B cell (primary cell): ENCODE data around the gene DOK5. TPM values are rescaled to one million over a fixed set of nuclear protein-coding genes. Genes with fewer than 3 reads are reported as not detected.

ENCODE experiments used
- ATAC-seq: fragments of 200-7000 bp; cut with Tn5 transposase; one replicate; pipeline ENCODE4 v1.10.0; 2021; ENCODE audit warnings: low read depth, mild to moderate bottlenecking, moderate number of reproducible peaks, moderate library complexity
- CTCF ChIA-PET: fragments of 350-600 bp; sonication (Branson Sonifier 250); formaldehyde crosslinking; loops from one replicate; lab custom pipeline; 2021; ENCODE audit warnings: antibody characterized with exemption, inconsistent platforms; lab: Charles Lee
- POLR2A ChIA-PET: fragments of 350-600 bp; sonication (Branson Sonifier 250); formaldehyde crosslinking; loops from one replicate; lab custom pipeline; 2021; ENCODE audit warnings: antibody characterized with exemption; lab: Charles Lee
- DNase-seq: peaks from one replicate; pipeline ENCODE4 v3.0.0; 2013
- H2AFZ ChIP-seq: 2 replicates; pipeline ENCODE4 v1.6.1; 2012; ENCODE audit warnings: mild to moderate bottlenecking, low read depth, low read length; ENCODE audit not compliant: insufficient read depth, poor library complexity, severe bottlenecking
- H3K27ac ChIP-seq, 2 donors: 1 replicate in 1 of 2; 2 replicates in 1 of 2; pipeline ENCODE4 v1.5.1; 2012 to 2013; ENCODE audit warnings: low read length in 2 of 2, mild to moderate bottlenecking in 2 of 2, moderate library complexity in 1 of 2
- H3K27me3 ChIP-seq, 4 experiments: fragments of 200-600 bp in 1 of 4; sonication (generic) in 1 of 4; replicated peaks in 1 of 4; 1 replicate in 2 of 4; 2 replicates in 2 of 4; pipeline versions ENCODE4 v1.6.1 to v1.7.0; 2013 to 2016; ENCODE audit warnings: low read length in 3 of 4, mild to moderate bottlenecking in 2 of 4, mixed read lengths in 1 of 4, moderate library complexity in 1 of 4; ENCODE audit not compliant: insufficient read depth in 4 of 4, control insufficient read depth in 3 of 4; ENCODE audit errors: control extremely low read depth in 1 of 4
- H3K36me3 ChIP-seq, 2 experiments: replicated peaks in 1 of 2; 1 replicate in 1 of 2; 2 replicates in 1 of 2; pipeline versions ENCODE4 v1.6.1 to v1.7.1; 2013; ENCODE audit warnings: low read length in 1 of 2; ENCODE audit not compliant: insufficient read depth in 2 of 2, control insufficient read depth in 1 of 2; ENCODE audit errors: control extremely low read depth in 1 of 2, extremely low read depth in 1 of 2
- H3K4me1 ChIP-seq, 2 donors: fragments of 200-600 bp in 1 of 2; sonication (generic) in 1 of 2; 1 replicate in 1 of 2; 2 replicates in 1 of 2; pipeline versions ENCODE4 v1.5.1 to v1.6.1; 2013 to 2017; ENCODE audit warnings: low read length in 2 of 2; ENCODE audit not compliant: control insufficient read depth in 2 of 2, insufficient read depth in 2 of 2
- H3K4me2 ChIP-seq: replicated peaks from 2 replicates; pipeline ENCODE3; 2012; ENCODE audit warnings: mild to moderate bottlenecking, low read depth, low read length; ENCODE audit not compliant: poor library complexity, severe bottlenecking
- H3K4me3 ChIP-seq, 5 experiments: fragments of 200-600 bp in 1 of 5; sonication (generic) in 1 of 5; 1 replicate in 3 of 5; 2 replicates in 2 of 5; pipeline versions ENCODE4 v1.5.1 to v1.7.0; 2011 to 2016; ENCODE audit warnings: low read length in 4 of 5, mild to moderate bottlenecking in 4 of 5, low read depth in 2 of 5, control low read depth in 1 of 5, moderate library complexity in 1 of 5; ENCODE audit not compliant: insufficient read depth in 1 of 5; ENCODE audit errors: control extremely low read depth in 1 of 5, extremely low read depth in 1 of 5
- H3K79me2 ChIP-seq: fragments of 200-600 bp; sonication (generic); one replicate; pipeline ENCODE4 v1.6.0; 2016; ENCODE audit warnings: low read length; ENCODE audit not compliant: control insufficient read depth, insufficient read depth
- H3K9ac ChIP-seq: fragments of 200-600 bp; sonication (generic); 2 replicates; pipeline ENCODE4 v1.6.1; 2017; ENCODE audit warnings: mild to moderate bottlenecking, low read length, moderate library complexity
- H3K9me3 ChIP-seq, 3 donors: one replicate each; pipeline versions ENCODE4 v1.6.1 to v1.7.1; 2013; ENCODE audit warnings: low read length in 2 of 3; ENCODE audit not compliant: control insufficient read depth in 2 of 3, insufficient read depth in 1 of 3; ENCODE audit errors: control extremely low read depth in 1 of 3
- H4K20me1 ChIP-seq: 2 replicates; pipeline ENCODE4 v1.6.0; 2012; ENCODE audit warnings: mild to moderate bottlenecking, low read length; ENCODE audit not compliant: insufficient read depth, control insufficient read depth, poor library complexity, severe bottlenecking
- H3K27ac Mint-ChIP-seq: one replicate; pipeline ENCODE4 v1.8.0; 2021; ENCODE audit warnings: mixed read lengths
- H3K27me3 Mint-ChIP-seq: one replicate; pipeline ENCODE4 v1.8.0; 2021; ENCODE audit warnings: mixed read lengths
- H3K4me1 Mint-ChIP-seq: one replicate; pipeline ENCODE4 v1.8.0; 2021; ENCODE audit warnings: mixed read lengths
- H3K4me3 Mint-ChIP-seq: one replicate; pipeline ENCODE4 v1.8.0; 2021; ENCODE audit warnings: mixed read lengths
- H3K9me3 Mint-ChIP-seq: one replicate; pipeline ENCODE4 v1.8.0; 2022; ENCODE audit warnings: mixed read lengths; ENCODE audit not compliant: insufficient read depth
- EZH2 ChIP-seq: IDR thresholded peaks from 2 replicates; pipeline ENCODE4 v1.6.1; 2012; ENCODE audit warnings: borderline replicate concordance, low read depth, mild to moderate bottlenecking, moderate library complexity, low read length; ENCODE audit not compliant: insufficient read depth, poor library complexity, severe bottlenecking
- WGBS: methylation state at CpG from one replicate; pipeline ENCODE4 v1.1.5; 2013; ENCODE audit warnings: missing lambda C conversion rate; ENCODE audit not compliant: insufficient coverage; 5-methylcytosine and 5-hydroxymethylcytosine counted together
- intact Hi-C: fragments of 100-400 bp; cut with micrococcal nuclease; formaldehyde crosslinking; loops from one replicate; pipeline ENCODE4 v1.10.0; 2022
- polyA plus RNA-seq: library from polyadenylated mRNA; depleted of rRNA; stranded (reverse); fragments of >200 nt; gene quantifications from 2 replicates; pipeline ENCODE4 v1.2.3, GENCODE V29; 2012
- total RNA-seq, 2 donors: library from RNA; stranded (reverse); fragments of 120-200 nt in 1 of 2; gene quantifications; 1 replicate in 1 of 2; 2 replicates in 1 of 2; pipeline versions ENCODE4 v1.2.3 to v1.2.4, GENCODE V29; 2013 to 2022
- TF ChIP-seq, protein P1 (sequence below): fragments of 200-600 bp; IDR thresholded peaks from one replicate; pipeline ENCODE4 v1.8.0; 2022; ENCODE audit warnings: antibody characterized with exemption, mild to moderate bottlenecking

DOK5 gene
- total and polyA plus RNA-seq, 2 donors (not counting 1 experiment from before 2014, with no cell fraction given): not detected

- peaks cover 0 to 4% (median 0%) of the 10 kb centered on the region in 4 experiments for H3K27me3 ChIP-seq
- H4K20me1 ChIP-seq: no peaks in the 10 kb centered on the region
- no peaks in the 10 kb centered on the region for H3K4me1 ChIP-seq
- H2AFZ ChIP-seq: no peak overlapping the region
- H3K4me2 ChIP-seq: no peak overlapping the region
- H3K27ac ChIP-seq: no peak overlapping the region
- CTCF ChIA-PET: no interaction called here
- H3K4me3 ChIP-seq: no peak overlapping the region
- Mint-ChIP-seq H3K27ac (no peak overlapping the region), H3K4me1 (no peaks in the 10 kb centered on the region), H3K27me3 (peaks cover 10% of the 10 kb centered on the region), H3K9me3 (peaks cover 4% of the 10 kb centered on the region), H3K4me3 (no peak overlapping the region)
- no peak overlapping the region for H3K9ac ChIP-seq
- no peak for DNase-seq
- WGBS: 92% methylated on average over 3 of the region's 3 CpGs
- no peaks in the 10 kb centered on the region for H3K36me3 ChIP-seq
- H3K79me2 ChIP-seq: no peaks in the 10 kb centered on the region
- H3K9me3 ChIP-seq: peaks cover 0 to 6% (median 0%) of the 10 kb centered on the region in 3 donors
- intact Hi-C loops: no loop called here
- TF ChIP-seq EZH2: no peak
- no peak for ATAC-seq
- POLR2A ChIA-PET: no interaction called here
Measured at GRCh38 chr20:54532573-54532972, 57.2 kb downstream of the DOK5 start.

GRCh38 chr20:54534101-54534500 lies 58.7 kb downstream of the DOK5 start:
- ATAC-seq (no peak), DNase-seq (no peak)
- Mint-ChIP-seq H3K27ac (no peak overlapping the region), H3K4me3 (no peak overlapping the region), H3K4me1 (no peaks in the 10 kb centered on the region), H3K9me3 (peaks cover 8% of the 10 kb centered on the region), H3K27me3 (peaks cover 10% of the 10 kb centered on the region)
- Histone ChIP-seq H4K20me1 (no peaks in the 10 kb centered on the region), H3K9ac (no peak overlapping the region), H2AFZ (no peak overlapping the region), H3K4me2 (no peak overlapping the region), H3K4me3 (no peak overlapping the region), H3K27ac (no peak overlapping the region), H3K4me1 (no peaks in the 10 kb centered on the region), H3K27me3 (peaks cover 0 to 4% (median 0%) of the 10 kb centered on the region in 4 experiments), H3K36me3 (no peaks in the 10 kb centered on the region), H3K79me2 (no peaks in the 10 kb centered on the region), H3K9me3 (peaks cover 0 to 9% (median 0%) of the 10 kb centered on the region in 3 donors)
- 100% methylated on average over 1 of the region's 4 CpGs for WGBS
- ChIA-PET CTCF (no interaction called here), POLR2A (no interaction called here)
- intact Hi-C loops: no loop called here
- no peak for TF ChIP-seq EZH2
- TF ChIP-seq, protein P1, sequence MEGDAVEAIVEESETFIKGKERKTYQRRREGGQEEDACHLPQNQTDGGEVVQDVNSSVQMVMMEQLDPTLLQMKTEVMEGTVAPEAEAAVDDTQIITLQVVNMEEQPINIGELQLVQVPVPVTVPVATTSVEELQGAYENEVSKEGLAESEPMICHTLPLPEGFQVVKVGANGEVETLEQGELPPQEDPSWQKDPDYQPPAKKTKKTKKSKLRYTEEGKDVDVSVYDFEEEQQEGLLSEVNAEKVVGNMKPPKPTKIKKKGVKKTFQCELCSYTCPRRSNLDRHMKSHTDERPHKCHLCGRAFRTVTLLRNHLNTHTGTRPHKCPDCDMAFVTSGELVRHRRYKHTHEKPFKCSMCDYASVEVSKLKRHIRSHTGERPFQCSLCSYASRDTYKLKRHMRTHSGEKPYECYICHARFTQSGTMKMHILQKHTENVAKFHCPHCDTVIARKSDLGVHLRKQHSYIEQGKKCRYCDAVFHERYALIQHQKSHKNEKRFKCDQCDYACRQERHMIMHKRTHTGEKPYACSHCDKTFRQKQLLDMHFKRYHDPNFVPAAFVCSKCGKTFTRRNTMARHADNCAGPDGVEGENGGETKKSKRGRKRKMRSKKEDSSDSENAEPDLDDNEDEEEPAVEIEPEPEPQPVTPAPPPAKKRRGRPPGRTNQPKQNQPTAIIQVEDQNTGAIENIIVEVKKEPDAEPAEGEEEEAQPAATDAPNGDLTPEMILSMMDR: no peak
